B cell (primary cell): ENCODE data around the gene RIOK3. TPM values are rescaled to one million over a fixed set of nuclear protein-coding genes. Genes with fewer than 3 reads are reported as not detected.

Experiments
- ATAC-seq: fragments of 200-7000 bp; cut with Tn5 transposase; one replicate; pipeline ENCODE4 v1.10.0; 2021; ENCODE audit warnings: low read depth, mild to moderate bottlenecking, moderate number of reproducible peaks, moderate library complexity
- CTCF ChIA-PET: fragments of 350-600 bp; sonication (Branson Sonifier 250); formaldehyde crosslinking; loops from one replicate; lab custom pipeline; 2021; ENCODE audit warnings: antibody characterized with exemption, inconsistent platforms; lab: Charles Lee
- POLR2A ChIA-PET: fragments of 350-600 bp; sonication (Branson Sonifier 250); formaldehyde crosslinking; loops from one replicate; lab custom pipeline; 2021; ENCODE audit warnings: antibody characterized with exemption; lab: Charles Lee
- DNase-seq: peaks from one replicate; pipeline ENCODE4 v3.0.0; 2013
- H2AFZ ChIP-seq: 2 replicates; pipeline ENCODE4 v1.6.1; 2012; ENCODE audit warnings: mild to moderate bottlenecking, low read depth, low read length; ENCODE audit not compliant: insufficient read depth, poor library complexity, severe bottlenecking
- H3K27ac ChIP-seq, 2 donors: 1 replicate in 1 of 2; 2 replicates in 1 of 2; pipeline ENCODE4 v1.5.1; 2012 to 2013; ENCODE audit warnings: low read length in 2 of 2, mild to moderate bottlenecking in 2 of 2, moderate library complexity in 1 of 2
- H3K27me3 ChIP-seq, 4 experiments: fragments of 200-600 bp in 1 of 4; sonication (generic) in 1 of 4; replicated peaks in 1 of 4; 1 replicate in 2 of 4; 2 replicates in 2 of 4; pipeline versions ENCODE4 v1.6.1 to v1.7.0; 2013 to 2016; ENCODE audit warnings: low read length in 3 of 4, mild to moderate bottlenecking in 2 of 4, mixed read lengths in 1 of 4, moderate library complexity in 1 of 4; ENCODE audit not compliant: insufficient read depth in 4 of 4, control insufficient read depth in 3 of 4; ENCODE audit errors: control extremely low read depth in 1 of 4
- H3K36me3 ChIP-seq, 2 experiments: replicated peaks in 1 of 2; 1 replicate in 1 of 2; 2 replicates in 1 of 2; pipeline versions ENCODE4 v1.6.1 to v1.7.1; 2013; ENCODE audit warnings: low read length in 1 of 2; ENCODE audit not compliant: insufficient read depth in 2 of 2, control insufficient read depth in 1 of 2; ENCODE audit errors: control extremely low read depth in 1 of 2, extremely low read depth in 1 of 2
- H3K4me1 ChIP-seq, 2 donors: fragments of 200-600 bp in 1 of 2; sonication (generic) in 1 of 2; 1 replicate in 1 of 2; 2 replicates in 1 of 2; pipeline versions ENCODE4 v1.5.1 to v1.6.1; 2013 to 2017; ENCODE audit warnings: low read length in 2 of 2; ENCODE audit not compliant: control insufficient read depth in 2 of 2, insufficient read depth in 2 of 2
- H3K4me2 ChIP-seq: replicated peaks from 2 replicates; pipeline ENCODE3; 2012; ENCODE audit warnings: mild to moderate bottlenecking, low read depth, low read length; ENCODE audit not compliant: poor library complexity, severe bottlenecking
- H3K4me3 ChIP-seq, 5 experiments: fragments of 200-600 bp in 1 of 5; sonication (generic) in 1 of 5; 1 replicate in 3 of 5; 2 replicates in 2 of 5; pipeline versions ENCODE4 v1.5.1 to v1.7.0; 2011 to 2016; ENCODE audit warnings: low read length in 4 of 5, mild to moderate bottlenecking in 4 of 5, low read depth in 2 of 5, control low read depth in 1 of 5, moderate library complexity in 1 of 5; ENCODE audit not compliant: insufficient read depth in 1 of 5; ENCODE audit errors: control extremely low read depth in 1 of 5, extremely low read depth in 1 of 5
- H3K79me2 ChIP-seq: fragments of 200-600 bp; sonication (generic); one replicate; pipeline ENCODE4 v1.6.0; 2016; ENCODE audit warnings: low read length; ENCODE audit not compliant: control insufficient read depth, insufficient read depth
- H3K9ac ChIP-seq: fragments of 200-600 bp; sonication (generic); 2 replicates; pipeline ENCODE4 v1.6.1; 2017; ENCODE audit warnings: mild to moderate bottlenecking, low read length, moderate library complexity
- H3K9me3 ChIP-seq, 3 donors: one replicate each; pipeline versions ENCODE4 v1.6.1 to v1.7.1; 2013; ENCODE audit warnings: low read length in 2 of 3; ENCODE audit not compliant: control insufficient read depth in 2 of 3, insufficient read depth in 1 of 3; ENCODE audit errors: control extremely low read depth in 1 of 3
- H4K20me1 ChIP-seq: 2 replicates; pipeline ENCODE4 v1.6.0; 2012; ENCODE audit warnings: mild to moderate bottlenecking, low read length; ENCODE audit not compliant: insufficient read depth, control insufficient read depth, poor library complexity, severe bottlenecking
- H3K27ac Mint-ChIP-seq: one replicate; pipeline ENCODE4 v1.8.0; 2021; ENCODE audit warnings: mixed read lengths
- H3K27me3 Mint-ChIP-seq: one replicate; pipeline ENCODE4 v1.8.0; 2021; ENCODE audit warnings: mixed read lengths
- H3K4me1 Mint-ChIP-seq: one replicate; pipeline ENCODE4 v1.8.0; 2021; ENCODE audit warnings: mixed read lengths
- H3K4me3 Mint-ChIP-seq: one replicate; pipeline ENCODE4 v1.8.0; 2021; ENCODE audit warnings: mixed read lengths
- H3K9me3 Mint-ChIP-seq: one replicate; pipeline ENCODE4 v1.8.0; 2022; ENCODE audit warnings: mixed read lengths; ENCODE audit not compliant: insufficient read depth
- EZH2 ChIP-seq: IDR thresholded peaks from 2 replicates; pipeline ENCODE4 v1.6.1; 2012; ENCODE audit warnings: borderline replicate concordance, low read depth, mild to moderate bottlenecking, moderate library complexity, low read length; ENCODE audit not compliant: insufficient read depth, poor library complexity, severe bottlenecking
- WGBS: methylation state at CpG from one replicate; pipeline ENCODE4 v1.1.5; 2013; ENCODE audit warnings: missing lambda C conversion rate; ENCODE audit not compliant: insufficient coverage; 5-methylcytosine and 5-hydroxymethylcytosine counted together
- intact Hi-C: fragments of 100-400 bp; cut with micrococcal nuclease; formaldehyde crosslinking; loops from one replicate; pipeline ENCODE4 v1.10.0; 2022
- polyA plus RNA-seq: library from polyadenylated mRNA; depleted of rRNA; stranded (reverse); fragments of >200 nt; gene quantifications from 2 replicates; pipeline ENCODE4 v1.2.3, GENCODE V29; 2012
- total RNA-seq, 2 donors: library from RNA; stranded (reverse); fragments of 120-200 nt in 1 of 2; gene quantifications; 1 replicate in 1 of 2; 2 replicates in 1 of 2; pipeline versions ENCODE4 v1.2.3 to v1.2.4, GENCODE V29; 2013 to 2022
- TF ChIP-seq, protein P1 (sequence below): fragments of 200-600 bp; IDR thresholded peaks from one replicate; pipeline ENCODE4 v1.8.0; 2022; ENCODE audit warnings: antibody characterized with exemption, mild to moderate bottlenecking

RIOK3 gene
- total and polyA plus RNA-seq, 2 donors (not counting 1 experiment from before 2014, with no cell fraction given): 42.5 to 83.4 TPM

DNA sequence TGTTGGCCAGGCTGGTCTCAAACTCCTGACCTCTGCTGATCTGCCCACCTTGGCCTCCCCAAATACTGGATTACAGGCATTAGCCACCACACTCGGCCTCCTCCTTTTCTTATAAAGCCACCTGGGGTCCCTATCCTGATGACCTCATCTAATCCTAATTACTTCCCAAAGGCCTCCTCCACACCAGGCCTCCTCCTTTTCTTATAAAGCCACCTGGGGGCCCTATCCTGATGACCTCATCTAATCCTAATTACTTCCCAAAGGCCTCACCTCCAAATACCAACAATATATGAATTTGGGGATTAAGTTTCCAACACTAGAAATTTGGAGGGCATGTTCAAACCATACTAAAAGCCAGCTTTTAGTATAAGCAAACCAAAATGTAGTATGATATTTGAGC lies 40.6 kb downstream of the RIOK3 start:
- Mint-ChIP-seq H3K27ac (no peak overlapping the region), H3K4me3 (no peak overlapping the region), H3K9me3 (no peaks in the 10 kb centered on the region), H3K4me1 (peaks cover 54% of the 10 kb centered on the region), H3K27me3 (no peaks in the 10 kb centered on the region)
- Histone ChIP-seq H2AFZ (no peak overlapping the region), H3K9ac (no peak overlapping the region), H3K27me3 (no peaks in the 10 kb centered on the region), H3K79me2 (peaks cover 63% of the 10 kb centered on the region), H3K4me3 (no peak overlapping the region), H3K36me3 (no peaks in the 10 kb centered on the region), H3K4me2 (no peak overlapping the region), H3K4me1 (peaks cover 58% of the 10 kb centered on the region in 2 donors), H3K9me3 (peaks cover 0 to 3% (median 0%) of the 10 kb centered on the region in 3 donors), H3K27ac (no peak overlapping the region), H4K20me1 (no peaks in the 10 kb centered on the region)
- ATAC-seq: no peak
- no peak for TF ChIP-seq EZH2
- TF ChIP-seq, protein P1, sequence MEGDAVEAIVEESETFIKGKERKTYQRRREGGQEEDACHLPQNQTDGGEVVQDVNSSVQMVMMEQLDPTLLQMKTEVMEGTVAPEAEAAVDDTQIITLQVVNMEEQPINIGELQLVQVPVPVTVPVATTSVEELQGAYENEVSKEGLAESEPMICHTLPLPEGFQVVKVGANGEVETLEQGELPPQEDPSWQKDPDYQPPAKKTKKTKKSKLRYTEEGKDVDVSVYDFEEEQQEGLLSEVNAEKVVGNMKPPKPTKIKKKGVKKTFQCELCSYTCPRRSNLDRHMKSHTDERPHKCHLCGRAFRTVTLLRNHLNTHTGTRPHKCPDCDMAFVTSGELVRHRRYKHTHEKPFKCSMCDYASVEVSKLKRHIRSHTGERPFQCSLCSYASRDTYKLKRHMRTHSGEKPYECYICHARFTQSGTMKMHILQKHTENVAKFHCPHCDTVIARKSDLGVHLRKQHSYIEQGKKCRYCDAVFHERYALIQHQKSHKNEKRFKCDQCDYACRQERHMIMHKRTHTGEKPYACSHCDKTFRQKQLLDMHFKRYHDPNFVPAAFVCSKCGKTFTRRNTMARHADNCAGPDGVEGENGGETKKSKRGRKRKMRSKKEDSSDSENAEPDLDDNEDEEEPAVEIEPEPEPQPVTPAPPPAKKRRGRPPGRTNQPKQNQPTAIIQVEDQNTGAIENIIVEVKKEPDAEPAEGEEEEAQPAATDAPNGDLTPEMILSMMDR: no peak
- ChIA-PET CTCF (interaction anchor here (0.9 kb wide), 1 partner anchor 12 kb away, joined by 3 read pairs; no protein-coding TSS in a partner anchor), POLR2A (no interaction called here)
- no peak for DNase-seq
- WGBS: 100% methylated on average over 1 of the region's 1 CpG
- intact Hi-C loops: no loop called here

DNA sequence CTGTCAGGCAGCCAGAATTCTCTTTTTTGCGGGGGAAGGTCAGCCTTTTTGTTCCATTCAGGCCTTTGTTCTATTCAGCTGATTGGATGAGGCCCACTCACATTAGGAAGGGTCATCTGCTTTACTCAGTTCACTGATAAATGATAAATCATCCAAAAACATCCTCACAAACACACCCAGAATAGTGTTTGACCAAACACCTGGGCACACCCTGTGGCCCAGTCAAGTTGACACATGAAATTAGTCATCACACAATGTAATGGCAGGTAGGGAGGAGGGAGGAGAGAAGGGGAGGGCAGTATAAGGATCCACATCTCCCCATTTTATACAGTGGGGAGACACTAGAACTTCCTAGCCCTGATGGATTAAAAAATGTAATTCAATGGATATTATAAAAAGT lies 41.9 kb downstream of the RIOK3 start:
- peak overlapping the region; percentile 8 for H2AFZ ChIP-seq
- H3K27ac Mint-ChIP-seq: peak overlapping the region; percentile 72

More for the DNA sequence above, 41.9 kb downstream of the RIOK3 start:
- DNase-seq (no peak), ATAC-seq (no peak)
- no peaks in the 10 kb centered on the region for H3K27me3 ChIP-seq
- H3K79me2 ChIP-seq: peaks cover 67% of the 10 kb centered on the region
- Mint-ChIP-seq H3K27me3 (no peaks in the 10 kb centered on the region), H3K9me3 (no peaks in the 10 kb centered on the region), H3K4me3 (peak overlapping the region; percentile 78), H3K4me1 (peaks cover 58% of the 10 kb centered on the region)
- peak overlapping the region; percentile 55 to 76 for H3K27ac ChIP-seq
- no peak overlapping the region for H3K4me3 ChIP-seq
- no peak overlapping the region for H3K9ac ChIP-seq
- CTCF ChIA-PET: interaction anchor here (1.1 kb wide), 1 partner anchor 50 kb away, joined by 5 read pairs; no protein-coding TSS in a partner anchor
- 100% methylated on average over 1 of the region's 1 CpG for WGBS
- POLR2A ChIA-PET: no interaction called here
- peak overlapping the region; percentile 66 for H3K4me2 ChIP-seq
- no peaks in the 10 kb centered on the region for H4K20me1 ChIP-seq
- H3K4me1 ChIP-seq: peaks cover 58 to 60% of the 10 kb centered on the region in 2 donors
- peaks cover 0 to 3% (median 0%) of the 10 kb centered on the region in 3 donors for H3K9me3 ChIP-seq
- intact Hi-C loops: no loop called here
- no peaks in the 10 kb centered on the region for H3K36me3 ChIP-seq
- no peak for TF ChIP-seq EZH2
- TF ChIP-seq, protein P1: no peak
